ENCODE data around the gene NUCB2.

Gene NUCB2

DNA sequence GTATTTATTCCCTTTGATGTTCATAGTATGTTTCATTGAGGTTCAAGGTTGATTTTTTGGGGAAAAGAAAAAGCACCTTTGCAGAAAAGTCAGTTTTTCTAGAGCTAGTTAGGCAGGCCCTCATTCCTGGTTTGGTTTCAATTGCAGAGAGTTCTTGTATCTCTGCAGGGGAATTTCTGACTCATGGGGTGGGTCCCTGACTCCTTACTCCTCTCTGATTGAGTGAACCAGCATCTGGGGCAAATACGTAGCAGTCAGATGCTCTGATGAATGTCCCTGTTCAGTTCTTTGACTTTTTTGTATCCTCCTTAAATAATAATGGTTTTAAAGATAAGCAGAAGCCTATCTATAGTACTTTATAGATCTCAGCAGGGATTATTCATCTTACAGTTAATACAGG is 67.4 kb downstream of the NUCB2 start:
- DNase-seq, result no peak

GRCh38 chr11:17347676-17348075 is 71.1 kb downstream of the NUCB2 start:
- DNase-seq, result no peak

GRCh38 chr11:17350455-17351171 is 74.1 kb downstream of the NUCB2 start:
- no peak for DNase-seq

- DNase-seq, result no peak
These were observed 74.6 kb downstream of the NUCB2 start for GRCh38 chr11:17351172-17351509.

- DNase-seq, result peak; percentile 62
These were observed 75.1 kb downstream of the NUCB2 start, which contains the start of gene NCR3LG1 for GRCh38 chr11:17351510-17352176. NCR3LG1 (plus strand) TSS chr11:17351800; CDS start chr11:17351970, 170 bp downstream.

DNA sequence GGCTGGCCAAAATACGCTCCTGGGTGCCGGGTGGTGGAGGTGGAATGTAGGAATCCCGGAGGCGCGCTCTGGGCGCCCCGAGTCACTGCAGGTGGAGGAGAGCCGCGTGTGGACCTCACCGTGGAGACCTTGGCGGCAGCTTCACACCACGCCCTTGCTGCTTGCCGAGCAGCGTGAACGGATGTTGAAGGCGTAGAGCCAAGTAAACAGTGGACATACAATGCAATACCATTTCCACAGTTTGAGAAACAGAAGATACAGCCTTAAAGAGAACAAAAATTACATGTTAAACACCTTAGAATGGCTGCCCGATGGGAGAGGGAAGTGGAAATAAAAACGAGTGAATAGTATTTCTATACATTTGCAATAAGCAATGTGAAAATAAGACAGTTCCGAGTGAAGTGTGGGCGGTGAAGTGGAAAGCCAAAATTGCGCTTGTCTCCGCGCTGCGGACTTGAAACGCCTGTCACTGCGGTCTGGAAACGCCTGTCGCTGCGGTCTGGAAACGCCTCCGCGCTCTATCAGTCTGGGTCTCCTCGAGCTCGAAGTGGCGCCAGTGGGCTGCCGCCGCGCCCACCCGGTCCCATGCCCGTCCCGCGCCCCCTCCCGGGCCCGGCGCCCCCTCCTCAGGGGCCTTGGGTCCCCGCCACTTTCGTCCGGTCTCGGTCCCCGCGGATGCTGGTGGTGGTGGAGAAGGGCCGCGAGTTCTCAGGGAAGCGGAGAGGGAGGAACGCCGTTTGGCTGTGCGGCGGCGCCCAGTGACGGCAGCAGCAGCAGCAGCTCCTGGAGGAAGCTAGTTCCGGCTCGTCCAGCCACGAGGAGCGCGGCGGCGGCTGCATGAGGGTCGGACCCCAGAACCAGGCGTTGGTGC is 76.6 kb downstream of the NUCB2 start:
- peak; percentile 42 for DNase-seq

DNA sequence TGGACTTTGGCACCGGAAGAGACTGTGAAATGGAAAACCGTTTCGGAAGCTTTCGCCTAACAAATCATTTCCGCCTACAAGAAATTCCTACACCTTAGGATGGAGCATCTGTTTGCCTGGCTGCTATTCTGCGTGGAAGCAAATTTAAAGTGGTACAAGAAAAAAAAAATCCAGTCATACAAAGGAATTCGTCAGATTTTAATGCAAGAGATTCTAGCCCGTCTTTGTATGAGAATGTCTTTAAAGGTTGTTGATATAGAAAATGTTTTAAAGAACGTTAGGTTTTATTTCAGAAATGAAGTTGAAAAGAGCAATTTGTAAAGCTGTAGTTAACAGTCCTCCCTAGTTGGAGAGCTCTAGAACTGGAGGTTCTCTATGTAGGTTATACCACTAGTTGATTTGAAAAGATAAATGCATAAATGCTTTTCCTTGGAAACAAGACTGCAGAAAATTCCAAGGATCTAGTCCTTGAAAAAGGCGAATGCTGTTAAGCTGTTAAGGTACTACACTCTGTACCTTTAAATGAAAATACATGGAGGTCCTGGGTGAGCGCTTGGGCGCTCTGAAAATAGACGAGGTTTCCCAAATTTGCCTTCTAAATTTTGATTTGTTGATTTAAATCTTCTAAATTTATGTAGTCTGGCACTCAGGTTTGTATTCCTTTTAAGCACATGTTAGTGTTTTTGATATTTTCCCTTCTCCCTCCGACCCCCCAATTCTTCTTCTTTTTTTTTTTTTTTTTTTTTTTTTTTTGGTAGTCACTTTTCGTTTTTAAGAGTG is 77.5 kb downstream of the NUCB2 start:
- DNase-seq, result no peak

DNA sequence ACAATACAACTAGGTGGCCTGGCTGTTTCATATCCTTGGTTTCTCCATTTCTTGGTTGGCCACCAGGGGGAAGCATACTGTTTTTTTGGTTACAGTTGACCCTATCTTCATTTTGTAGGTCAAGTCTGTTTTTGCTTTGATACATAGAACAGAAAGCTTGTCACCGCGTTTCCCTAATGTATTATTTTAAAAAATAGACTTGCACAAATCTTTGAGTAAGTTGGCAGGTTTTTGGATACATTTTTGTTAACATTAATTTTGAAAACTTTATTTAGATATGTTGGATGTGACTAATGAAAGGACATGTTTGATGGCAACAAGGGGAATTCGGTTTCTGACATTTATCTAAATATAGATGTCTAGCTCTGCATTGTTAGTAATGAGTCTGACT is 78.1 kb downstream of the NUCB2 start:
- peak; percentile 56 for DNase-seq

DNA sequence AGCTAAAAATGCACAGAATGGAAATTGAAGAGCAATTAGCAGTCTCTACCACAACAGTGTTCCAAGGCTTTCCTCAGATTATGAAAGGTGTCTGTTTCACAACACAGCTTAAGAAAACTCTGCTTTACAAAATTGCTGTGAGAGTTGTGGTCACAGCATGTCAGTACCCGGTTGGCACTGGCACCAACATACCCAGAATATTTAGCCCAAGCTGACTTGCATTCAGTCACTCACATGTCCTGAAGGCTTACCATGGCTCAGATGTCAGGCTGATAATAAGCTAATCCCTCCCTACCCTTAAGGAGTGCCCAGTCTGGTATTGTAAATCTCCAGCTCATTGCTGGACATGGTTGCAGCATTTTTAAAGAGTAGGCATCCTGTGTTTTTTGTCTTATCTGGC is 90.0 kb downstream of the NUCB2 start:
- no peak for DNase-seq

DNA sequence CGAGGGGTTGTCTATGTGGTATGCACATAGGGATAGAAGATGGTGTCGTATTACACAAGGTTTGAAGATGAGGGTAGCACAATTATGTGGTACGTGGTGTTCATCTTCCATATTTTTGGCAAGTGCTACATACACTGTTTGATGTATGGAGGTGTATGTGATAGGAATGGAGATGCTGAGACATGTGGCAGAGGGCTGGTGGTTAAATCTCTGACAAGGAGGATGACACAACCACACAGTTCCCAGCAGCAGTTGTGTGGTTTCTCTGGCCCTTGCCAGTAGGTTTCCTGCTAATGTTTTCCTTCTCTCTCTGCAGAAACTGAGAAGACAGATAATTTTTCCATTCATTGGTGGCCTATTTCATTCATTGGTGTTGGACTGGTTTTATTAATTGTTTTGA is 92.0 kb downstream of the NUCB2 start:
- no peak for DNase-seq

DNA sequence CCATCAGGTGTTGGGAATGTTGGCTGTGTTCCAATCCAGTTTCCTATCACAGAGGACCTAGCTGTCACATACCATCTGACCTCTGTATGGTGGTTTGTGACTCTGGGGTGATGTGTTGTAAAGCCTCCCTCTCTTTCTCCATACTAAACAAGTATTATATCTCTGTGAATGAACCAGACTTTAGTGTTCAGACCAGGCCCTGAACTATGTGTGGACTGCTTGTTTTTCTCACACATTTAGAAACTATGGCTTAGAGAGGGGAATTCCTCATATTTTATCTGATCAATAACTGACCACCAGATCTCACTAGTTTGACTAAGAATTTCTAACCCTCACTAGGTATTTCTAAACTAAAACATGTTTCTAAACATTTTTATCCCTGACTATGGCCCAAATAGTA is 92.6 kb downstream of the NUCB2 start:
- no peak for DNase-seq

- no peak for DNase-seq
These were observed 93.2 kb downstream of the NUCB2 start for GRCh38 chr11:17369684-17370243.

DNA sequence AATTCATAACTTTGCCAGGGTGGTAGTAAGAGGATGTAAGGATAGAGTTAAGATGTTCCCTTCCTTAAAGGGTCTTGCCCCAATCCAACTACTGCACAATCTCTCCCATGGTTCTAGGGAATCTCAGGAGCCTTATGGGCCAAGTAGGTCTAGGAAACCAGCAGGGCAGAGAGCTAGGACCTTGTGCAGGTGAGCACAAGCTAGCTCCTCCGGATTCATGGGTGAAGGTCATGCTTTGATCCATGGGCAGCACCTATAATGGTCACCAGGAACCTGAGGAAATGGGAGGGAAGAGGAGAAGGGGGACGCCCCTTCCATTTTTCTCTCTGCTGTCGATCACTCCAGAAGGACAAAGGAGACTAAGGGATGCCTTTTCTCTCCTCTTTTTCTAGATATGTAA is 95.1 kb downstream of the NUCB2 start:
- DNase-seq, result no peak

- no peak for DNase-seq
These were observed 99.0 kb downstream of the NUCB2 start for GRCh38 chr11:17375547-17375946.

GRCh38 chr11:17376493-17376892 is 100.0 kb downstream of the NUCB2 start:
- no peak for DNase-seq

- DNase-seq, result no peak
These were observed 102.1 kb downstream of the NUCB2 start for GRCh38 chr11:17378655-17379054.

GRCh38 chr11:17379383-17380180 is 103.0 kb downstream of the NUCB2 start:
- DNase-seq, result no peak

- no peak for DNase-seq
These were observed 104.6 kb downstream of the NUCB2 start for GRCh38 chr11:17381156-17381555.
